ENCODE data around the gene FBXL20. TPM values are rescaled to one million over a fixed set of nuclear protein-coding genes. Genes with fewer than 3 reads are reported as not detected.

FBXL20 gene
- polyA plus RNA-seq, 1 donor (not counting 4 experiments of a cell fraction or from before 2014, with no cell fraction given) = 4.9 TPM

GRCh38 chr17:39239640-39240314, 161.6 kb downstream of the FBXL20 start:
- Histone ChIP-seq H3K27ac (ENCODE audit: control insufficient read depth, insufficient read depth, low read length) (no peak overlapping the region), H2AFZ (ENCODE audit: control insufficient read depth, low read length) (no peak overlapping the region), H3K36me3 (ENCODE audit: control insufficient read depth in 2 of 2, extremely low read depth in 1 of 2, insufficient read depth in 2 of 2, low read length in 2 of 2) (no peaks in the 10 kb centered on the region), H3K9me1 (ENCODE audit: control insufficient read depth, extremely low read depth, insufficient read depth, low read length) (no peaks in the 10 kb centered on the region), H3K4me2 (ENCODE audit: control insufficient read depth, extremely low read depth, insufficient read depth, low read depth, low read length) (no peak overlapping the region), H3K79me2 (ENCODE audit: control insufficient read depth, insufficient read depth, low read length) (no peaks in the 10 kb centered on the region), H4K20me1 (ENCODE audit: control insufficient read depth, extremely low read depth, insufficient read depth, low read length) (no peaks in the 10 kb centered on the region), H3K9ac (ENCODE audit: control insufficient read depth, extremely low read depth, insufficient read depth, low read length) (no peak overlapping the region), H3K4me1 (ENCODE audit: control insufficient read depth, extremely low read depth, insufficient read depth, low read length) (peaks cover 3% of the 10 kb centered on the region), H3K4me3 (ENCODE audit: control insufficient read depth in 2 of 3, extremely low read depth in 1 of 3, insufficient read depth in 2 of 3, low read depth in 1 of 3, low read length in 3 of 3) (no peak overlapping the region), H3K27me3 (ENCODE audit: control insufficient read depth, extremely low read depth, insufficient read depth, low read length) (no peaks in the 10 kb centered on the region), H3K9me3 (ENCODE audit: control insufficient read depth, low read depth, low read length) (no peaks in the 10 kb centered on the region)
- TF ChIP-seq EZH2 (IDR thresholded peaks at IDR 0.05; ENCODE audit: low read length) = no peak
- peak; percentile 77 to 97 (median 86) for TF ChIP-seq CTCF (optimal IDR thresholded peaks at IDR 0.05 in 1 of 3, IDR thresholded peaks at IDR 0.05 in 1 of 3, conservative IDR thresholded peaks at IDR 0.05 in 1 of 3; ENCODE audit: extremely low read depth in 1 of 3, insufficient read depth in 2 of 3, low read length in 3 of 3)
- dilution Hi-C loops (cut with MboI; ENCODE audit: extremely low pct_ligation_motif_present, low sequenced_read_pairs) = no loop called here
- DNase-seq (ENCODE audit: low read depth, low spot score) (peak; percentile 17), FAIRE-seq (no peak)

- no peak overlapping the region for H3K4me2 ChIP-seq (ENCODE audit: control insufficient read depth, extremely low read depth, insufficient read depth, low read depth, low read length)
- no peak overlapping the region for H2AFZ ChIP-seq (ENCODE audit: control insufficient read depth, low read length)
- no peaks in the 10 kb centered on the region for H3K36me3 ChIP-seq (ENCODE audit: control insufficient read depth in 2 of 2, extremely low read depth in 1 of 2, insufficient read depth in 2 of 2, low read length in 2 of 2)
- H3K4me3 ChIP-seq (ENCODE audit: control insufficient read depth in 2 of 3, extremely low read depth in 1 of 3, insufficient read depth in 2 of 3, low read depth in 1 of 3, low read length in 3 of 3) = no peak overlapping the region
- H3K27me3 ChIP-seq (ENCODE audit: control insufficient read depth, extremely low read depth, insufficient read depth, low read length) = no peaks in the 10 kb centered on the region
- dilution Hi-C loops (cut with MboI; ENCODE audit: extremely low pct_ligation_motif_present, low sequenced_read_pairs) = no loop called here
- H3K4me1 ChIP-seq (ENCODE audit: control insufficient read depth, extremely low read depth, insufficient read depth, low read length) = peaks cover 3% of the 10 kb centered on the region
- no peaks in the 10 kb centered on the region for H4K20me1 ChIP-seq (ENCODE audit: control insufficient read depth, extremely low read depth, insufficient read depth, low read length)
- H3K27ac ChIP-seq (ENCODE audit: control insufficient read depth, insufficient read depth, low read length) = no peak overlapping the region
- no peak for DNase-seq (ENCODE audit: low read depth, low spot score)
- TF ChIP-seq EZH2 (IDR thresholded peaks at IDR 0.05; ENCODE audit: low read length) (no peak), CTCF (optimal IDR thresholded peaks at IDR 0.05 in 1 of 3, IDR thresholded peaks at IDR 0.05 in 1 of 3, conservative IDR thresholded peaks at IDR 0.05 in 1 of 3; ENCODE audit: extremely low read depth in 1 of 3, insufficient read depth in 2 of 3, low read length in 3 of 3) (no peak)
- H3K9ac ChIP-seq (ENCODE audit: control insufficient read depth, extremely low read depth, insufficient read depth, low read length) = no peak overlapping the region
- no peak for FAIRE-seq
- H3K9me1 ChIP-seq (ENCODE audit: control insufficient read depth, extremely low read depth, insufficient read depth, low read length) = no peaks in the 10 kb centered on the region
- no peaks in the 10 kb centered on the region for H3K9me3 ChIP-seq (ENCODE audit: control insufficient read depth, low read depth, low read length)
- H3K79me2 ChIP-seq (ENCODE audit: control insufficient read depth, insufficient read depth, low read length) = no peaks in the 10 kb centered on the region
Observed at GRCh38 chr17:39238311-39238972, 163.0 kb downstream of the FBXL20 start.
